Measurements from ENCODE around the gene GLI3. TPM values are rescaled to one million over a fixed set of nuclear protein-coding genes. Genes with fewer than 3 reads are reported as not detected.

Gene GLI3
- total RNA-seq, 1 experiment from 2014 or later: 23.1 TPM

- ChIA-PET POLR2A (interaction anchor here (0.6 to 2.1 kb wide), 9 partner anchors 10 to 63 kb away, joined by 3 to 8 read pairs (median 5); no protein-coding TSS in a partner anchor), CTCF (interaction anchor here (0.5 to 1.0 kb wide), 4 partner anchors 13 to 901 kb away, joined by 3 to 5 read pairs (median 3); no protein-coding TSS in a partner anchor)
Observed at GRCh38 chr7:42170724-42171123, 66.3 kb downstream of the GLI3 start.

GRCh38 chr7:42168512-42168911, 68.5 kb downstream of the GLI3 start:
- Mint-ChIP-seq H3K4me1 (ENCODE audit: insufficient read depth, unreplicated experiment) (peaks cover 29% of the 10 kb centered on the region), H3K27me3 (ENCODE audit: insufficient read depth, unreplicated experiment) (no peaks in the 10 kb centered on the region), H3K4me3 (ENCODE audit: unreplicated experiment) (no peak overlapping the region), H3K9me3 (ENCODE audit: unreplicated experiment) (no peaks in the 10 kb centered on the region), H3K27ac (ENCODE audit: low read depth, unreplicated experiment) (no peak overlapping the region), H3K36me3 (ENCODE audit: insufficient read depth, unreplicated experiment) (no peaks in the 10 kb centered on the region)
- ChIA-PET CTCF (interaction anchor here (0.6 to 0.8 kb wide), 3 partner anchors 9 to 14 kb away, joined by 3 read pairs; no protein-coding TSS in a partner anchor), POLR2A (interaction anchor here (1.2 to 1.8 kb wide), 3 partner anchors 10 to 29 kb away, joined by 4 read pairs; no protein-coding TSS in a partner anchor)
- DNase-seq (ENCODE audit: unreplicated experiment): no peak
- intact Hi-C loops (cut with micrococcal nuclease): no loop called here
- BruUV-seq (replicated peaks): no TSS peak
- TF ChIP-seq CTCF (IDR thresholded peaks at IDR 0.05; ENCODE audit: unreplicated experiment): no peak

More at GRCh38 chr7:42170724-42171123, 66.3 kb downstream of the GLI3 start:
- DNase-seq (ENCODE audit: unreplicated experiment): peak; percentile 36
- H3K36me3 Mint-ChIP-seq (ENCODE audit: insufficient read depth, unreplicated experiment): peaks cover 5% of the 10 kb centered on the region
- no peak for TF ChIP-seq CTCF (IDR thresholded peaks at IDR 0.05; ENCODE audit: unreplicated experiment)
- H3K9me3 Mint-ChIP-seq (ENCODE audit: unreplicated experiment): no peaks in the 10 kb centered on the region
- peak overlapping the region; percentile 61 for H3K27ac Mint-ChIP-seq (ENCODE audit: low read depth, unreplicated experiment)
- intact Hi-C loops (cut with micrococcal nuclease): no loop called here
- peaks cover 31% of the 10 kb centered on the region for H3K4me1 Mint-ChIP-seq (ENCODE audit: insufficient read depth, unreplicated experiment)
- H3K27me3 Mint-ChIP-seq (ENCODE audit: insufficient read depth, unreplicated experiment): no peaks in the 10 kb centered on the region
- H3K4me3 Mint-ChIP-seq (ENCODE audit: unreplicated experiment): no peak overlapping the region
- no TSS peak for BruUV-seq (replicated peaks)

- H3K36me3 Mint-ChIP-seq (ENCODE audit: insufficient read depth, unreplicated experiment): no peaks in the 10 kb centered on the region
- H3K4me1 Mint-ChIP-seq (ENCODE audit: insufficient read depth, unreplicated experiment): peaks cover 32% of the 10 kb centered on the region
- no peaks in the 10 kb centered on the region for H3K27me3 Mint-ChIP-seq (ENCODE audit: insufficient read depth, unreplicated experiment)
- POLR2A ChIA-PET: interaction anchor here (1.2 to 2.3 kb wide), 3 partner anchors 9 to 29 kb away, joined by 3 to 6 read pairs (median 4); no protein-coding TSS in a partner anchor
- CTCF ChIA-PET: interaction anchor here (0.9 kb wide), 1 partner anchor 228 kb away, joined by 3 read pairs; no protein-coding TSS in a partner anchor
- H3K4me3 Mint-ChIP-seq (ENCODE audit: unreplicated experiment): no peak overlapping the region
- TF ChIP-seq CTCF (IDR thresholded peaks at IDR 0.05; ENCODE audit: unreplicated experiment): no peak
- BruUV-seq (replicated peaks): no TSS peak
- no peaks in the 10 kb centered on the region for H3K9me3 Mint-ChIP-seq (ENCODE audit: unreplicated experiment)
- no peak overlapping the region for H3K27ac Mint-ChIP-seq (ENCODE audit: low read depth, unreplicated experiment)
- no peak for DNase-seq (ENCODE audit: unreplicated experiment)
- intact Hi-C loops (cut with micrococcal nuclease): no loop called here
Observed at GRCh38 chr7:42167631-42168236, 69.3 kb downstream of the GLI3 start.

- CTCF ChIA-PET: interaction anchor here (0.9 kb wide), 1 partner anchor 227 kb away, joined by 3 read pairs; no protein-coding TSS in a partner anchor
- Mint-ChIP-seq H3K27me3 (ENCODE audit: insufficient read depth, unreplicated experiment) (no peaks in the 10 kb centered on the region), H3K9me3 (ENCODE audit: unreplicated experiment) (no peaks in the 10 kb centered on the region), H3K4me3 (ENCODE audit: unreplicated experiment) (no peak overlapping the region), H3K27ac (ENCODE audit: low read depth, unreplicated experiment) (no peak overlapping the region), H3K36me3 (ENCODE audit: insufficient read depth, unreplicated experiment) (no peaks in the 10 kb centered on the region), H3K4me1 (ENCODE audit: insufficient read depth, unreplicated experiment) (peaks cover 37% of the 10 kb centered on the region)
- POLR2A ChIA-PET: interaction anchor here (1.4 to 2.3 kb wide), 2 partner anchors 8 to 26 kb away, joined by 3 to 6 read pairs; no protein-coding TSS in a partner anchor
- TF ChIP-seq CTCF (IDR thresholded peaks at IDR 0.05; ENCODE audit: unreplicated experiment): no peak
- no TSS peak for BruUV-seq (replicated peaks)
- intact Hi-C loops (cut with micrococcal nuclease): no loop called here
- no peak for DNase-seq (ENCODE audit: unreplicated experiment)
Observed at GRCh38 chr7:42167206-42167605, 69.8 kb downstream of the GLI3 start.

Data from MCF 10A (cell line).